ENCODE measurements around the gene EIF4EBP2. TPM values are rescaled to one million over a fixed set of nuclear protein-coding genes. Genes with fewer than 3 reads are reported as not detected.

The EIF4EBP2 gene
- total RNA-seq, 1 experiment from 2014 or later = 36.7 TPM

DNA sequence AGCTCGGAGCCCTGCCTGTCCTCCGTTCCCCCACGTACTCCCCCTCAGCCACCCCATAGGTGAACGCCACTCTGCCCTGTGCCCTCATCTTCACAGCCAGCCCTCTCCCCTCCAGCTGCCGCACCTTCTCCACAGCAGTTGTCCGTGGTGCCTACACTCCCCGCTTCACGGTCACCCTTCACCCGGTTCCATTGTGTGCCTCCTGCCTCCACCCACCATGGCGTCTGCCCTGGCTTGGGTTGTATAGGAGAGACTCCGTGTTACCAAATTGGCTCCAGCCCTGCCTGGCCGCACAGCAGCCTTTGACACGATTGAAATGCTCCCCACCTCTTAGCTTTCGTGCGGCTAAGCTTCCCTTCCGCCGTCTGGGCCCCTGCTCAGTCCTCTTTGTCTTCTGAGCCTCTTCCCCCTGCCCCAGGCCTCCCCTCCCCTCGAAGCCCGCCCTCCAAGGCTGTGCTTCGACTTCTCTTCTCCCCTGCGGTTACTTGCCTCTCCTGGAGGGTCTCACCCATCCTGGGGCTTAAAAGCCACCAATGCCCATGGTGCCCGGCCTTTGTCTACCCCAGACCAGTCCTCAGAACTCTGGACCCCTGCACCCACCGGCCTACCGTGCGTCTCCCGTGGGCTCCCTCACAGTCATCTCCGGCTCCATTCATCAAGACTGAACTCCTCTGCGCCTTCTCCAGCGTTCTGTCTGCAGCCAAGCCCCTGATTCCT is 56.0 kb downstream of the EIF4EBP2 start:
- no TSS peak for BruUV-seq (replicated peaks)
- Histone ChIP-seq H3K4me3 (replicated peaks in 1 of 2; ENCODE audit: low read depth in 1 of 2, low read length in 2 of 2) (no peak overlapping the region), H3K4me1 (ENCODE audit: control insufficient read depth in 1 of 2, insufficient read depth in 2 of 2, low read length in 2 of 2) (peaks cover 31 to 54% of the 10 kb centered on the region in 2 experiments), H3K27ac (ENCODE audit: low read depth, low read length) (no peak overlapping the region), H3K9ac (ENCODE audit: low read length) (no peak overlapping the region), H3K4me2 (ENCODE audit: low read length) (no peak overlapping the region), H3K36me3 (ENCODE audit: control insufficient read depth in 1 of 2, insufficient read depth in 2 of 2, low read length in 2 of 2) (no peaks in the 10 kb centered on the region), H2AFZ (ENCODE audit: low read depth, low read length, poor library complexity, severe bottlenecking) (no peak overlapping the region), H3K9me2 (ENCODE audit: insufficient read depth) (no peaks in the 10 kb centered on the region), H3K27me3 (ENCODE audit: insufficient read depth, low read length) (no peaks in the 10 kb centered on the region), H3K79me2 (ENCODE audit: insufficient read depth, low read length) (no peaks in the 10 kb centered on the region), H3K9me3 (ENCODE audit: control insufficient read depth in 1 of 2, insufficient read depth in 1 of 2, low read depth in 1 of 2, low read length in 2 of 2) (no peaks in the 10 kb centered on the region), H4K20me1 (ENCODE audit: insufficient read depth) (no peaks in the 10 kb centered on the region)
- no peak for DNase-seq (ENCODE audit: low read depth, low spot score)
- intact Hi-C loops (cut with micrococcal nuclease) = loop anchor here (5.0 kb wide), 2 partner anchors 297 to 422 kb away; no protein-coding TSS in a partner anchor
- RAD21 ChIA-PET (ENCODE audit: low non-redundant PET in 1 of 2, low total read pairs in 2 of 2, uncharacterized antibody in 2 of 2, unreplicated experiment in 2 of 2) = interaction anchor here in 1 of 2 experiments (0.6 kb wide), 1 partner anchor 237 kb away, joined by 7 read pairs; no protein-coding TSS in a partner anchor
- TF ChIP-seq, protein P1, sequence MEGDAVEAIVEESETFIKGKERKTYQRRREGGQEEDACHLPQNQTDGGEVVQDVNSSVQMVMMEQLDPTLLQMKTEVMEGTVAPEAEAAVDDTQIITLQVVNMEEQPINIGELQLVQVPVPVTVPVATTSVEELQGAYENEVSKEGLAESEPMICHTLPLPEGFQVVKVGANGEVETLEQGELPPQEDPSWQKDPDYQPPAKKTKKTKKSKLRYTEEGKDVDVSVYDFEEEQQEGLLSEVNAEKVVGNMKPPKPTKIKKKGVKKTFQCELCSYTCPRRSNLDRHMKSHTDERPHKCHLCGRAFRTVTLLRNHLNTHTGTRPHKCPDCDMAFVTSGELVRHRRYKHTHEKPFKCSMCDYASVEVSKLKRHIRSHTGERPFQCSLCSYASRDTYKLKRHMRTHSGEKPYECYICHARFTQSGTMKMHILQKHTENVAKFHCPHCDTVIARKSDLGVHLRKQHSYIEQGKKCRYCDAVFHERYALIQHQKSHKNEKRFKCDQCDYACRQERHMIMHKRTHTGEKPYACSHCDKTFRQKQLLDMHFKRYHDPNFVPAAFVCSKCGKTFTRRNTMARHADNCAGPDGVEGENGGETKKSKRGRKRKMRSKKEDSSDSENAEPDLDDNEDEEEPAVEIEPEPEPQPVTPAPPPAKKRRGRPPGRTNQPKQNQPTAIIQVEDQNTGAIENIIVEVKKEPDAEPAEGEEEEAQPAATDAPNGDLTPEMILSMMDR (IDR thresholded peaks at IDR 0.05 in 2 of 3, conservative IDR thresholded peaks at IDR 0.05 in 1 of 3; ENCODE audit: borderline replicate concordance in 1 of 3, insufficient read depth in 1 of 3, low read depth in 2 of 3, low read length in 2 of 3) = no peak
- no peak for TF ChIP-seq SRF (IDR thresholded peaks at IDR 0.05; ENCODE audit: low read depth)
- no peak for TF ChIP-seq FOSL1 (IDR thresholded peaks at IDR 0.05; ENCODE audit: low read depth)
- no peak for TF ChIP-seq YY1 (IDR thresholded peaks at IDR 0.05; ENCODE audit: extremely low read depth, insufficient replicate concordance, low read depth, low read length)
- TF ChIP-seq, protein P2, sequence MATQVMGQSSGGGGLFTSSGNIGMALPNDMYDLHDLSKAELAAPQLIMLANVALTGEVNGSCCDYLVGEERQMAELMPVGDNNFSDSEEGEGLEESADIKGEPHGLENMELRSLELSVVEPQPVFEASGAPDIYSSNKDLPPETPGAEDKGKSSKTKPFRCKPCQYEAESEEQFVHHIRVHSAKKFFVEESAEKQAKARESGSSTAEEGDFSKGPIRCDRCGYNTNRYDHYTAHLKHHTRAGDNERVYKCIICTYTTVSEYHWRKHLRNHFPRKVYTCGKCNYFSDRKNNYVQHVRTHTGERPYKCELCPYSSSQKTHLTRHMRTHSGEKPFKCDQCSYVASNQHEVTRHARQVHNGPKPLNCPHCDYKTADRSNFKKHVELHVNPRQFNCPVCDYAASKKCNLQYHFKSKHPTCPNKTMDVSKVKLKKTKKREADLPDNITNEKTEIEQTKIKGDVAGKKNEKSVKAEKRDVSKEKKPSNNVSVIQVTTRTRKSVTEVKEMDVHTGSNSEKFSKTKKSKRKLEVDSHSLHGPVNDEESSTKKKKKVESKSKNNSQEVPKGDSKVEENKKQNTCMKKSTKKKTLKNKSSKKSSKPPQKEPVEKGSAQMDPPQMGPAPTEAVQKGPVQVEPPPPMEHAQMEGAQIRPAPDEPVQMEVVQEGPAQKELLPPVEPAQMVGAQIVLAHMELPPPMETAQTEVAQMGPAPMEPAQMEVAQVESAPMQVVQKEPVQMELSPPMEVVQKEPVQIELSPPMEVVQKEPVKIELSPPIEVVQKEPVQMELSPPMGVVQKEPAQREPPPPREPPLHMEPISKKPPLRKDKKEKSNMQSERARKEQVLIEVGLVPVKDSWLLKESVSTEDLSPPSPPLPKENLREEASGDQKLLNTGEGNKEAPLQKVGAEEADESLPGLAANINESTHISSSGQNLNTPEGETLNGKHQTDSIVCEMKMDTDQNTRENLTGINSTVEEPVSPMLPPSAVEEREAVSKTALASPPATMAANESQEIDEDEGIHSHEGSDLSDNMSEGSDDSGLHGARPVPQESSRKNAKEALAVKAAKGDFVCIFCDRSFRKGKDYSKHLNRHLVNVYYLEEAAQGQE (IDR thresholded peaks at IDR 0.05; ENCODE audit: low read depth) = no peak
- TF ChIP-seq ZFX (IDR thresholded peaks at IDR 0.05) = no peak
- no peak for TF ChIP-seq SP1 (IDR thresholded peaks at IDR 0.05; ENCODE audit: low read depth)
- TF ChIP-seq RAD21 (IDR thresholded peaks at IDR 0.05; ENCODE audit: low read depth) = no peak
- TF ChIP-seq, protein P3, sequence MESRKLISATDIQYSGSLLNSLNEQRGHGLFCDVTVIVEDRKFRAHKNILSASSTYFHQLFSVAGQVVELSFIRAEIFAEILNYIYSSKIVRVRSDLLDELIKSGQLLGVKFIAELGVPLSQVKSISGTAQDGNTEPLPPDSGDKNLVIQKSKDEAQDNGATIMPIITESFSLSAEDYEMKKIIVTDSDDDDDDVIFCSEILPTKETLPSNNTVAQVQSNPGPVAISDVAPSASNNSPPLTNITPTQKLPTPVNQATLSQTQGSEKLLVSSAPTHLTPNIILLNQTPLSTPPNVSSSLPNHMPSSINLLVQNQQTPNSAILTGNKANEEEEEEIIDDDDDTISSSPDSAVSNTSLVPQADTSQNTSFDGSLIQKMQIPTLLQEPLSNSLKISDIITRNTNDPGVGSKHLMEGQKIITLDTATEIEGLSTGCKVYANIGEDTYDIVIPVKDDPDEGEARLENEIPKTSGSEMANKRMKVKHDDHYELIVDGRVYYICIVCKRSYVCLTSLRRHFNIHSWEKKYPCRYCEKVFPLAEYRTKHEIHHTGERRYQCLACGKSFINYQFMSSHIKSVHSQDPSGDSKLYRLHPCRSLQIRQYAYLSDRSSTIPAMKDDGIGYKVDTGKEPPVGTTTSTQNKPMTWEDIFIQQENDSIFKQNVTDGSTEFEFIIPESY (IDR thresholded peaks at IDR 0.05; ENCODE audit: extremely low read depth, insufficient replicate concordance, low read length) = no peak
- TF ChIP-seq CEBPB (IDR thresholded peaks at IDR 0.05; ENCODE audit: low read depth) = no peak
- TF ChIP-seq EZH2phosphoT487 (IDR thresholded peaks at IDR 0.05; ENCODE audit: borderline replicate concordance) = no peak
- no peak for TF ChIP-seq SIN3A (IDR thresholded peaks at IDR 0.05; ENCODE audit: low read depth)
- no peak for TF ChIP-seq ZNF274 (IDR thresholded peaks at IDR 0.05; ENCODE audit: low read depth, low read length)
- TF ChIP-seq CBX3 (IDR thresholded peaks at IDR 0.05; ENCODE audit: low read depth) = no peak
- no peak for TF ChIP-seq EZH2 (IDR thresholded peaks at IDR 0.05)
- CTCF ChIA-PET = no interaction called here
- no peak for ATAC-seq
- POLR2A ChIA-PET = no interaction called here

Measured in HCT116 (cell line).